Hepatocyte (in vitro differentiated cells): ENCODE results near the gene UNC5CL.

ENCODE experiments used
- CTCF ChIP-seq: fragments of 200-600 bp; sonication (generic); IDR thresholded peaks from 2 replicates; pipeline ENCODE4 v1.5.1; 2016; ENCODE audit warnings: antibody characterized with exemption, mild to moderate bottlenecking; ENCODE audit not compliant: poor library complexity
- EZH2 ChIP-seq: fragments of 200-600 bp; sonication (generic); IDR thresholded peaks from 2 replicates; pipeline ENCODE4 v1.6.1; 2016; ENCODE audit warnings: antibody characterized with exemption, mild to moderate bottlenecking, borderline replicate concordance
- EZH2phosphoT487 ChIP-seq: fragments of 200-600 bp; sonication (generic); IDR thresholded peaks from one replicate; pipeline ENCODE4 v1.6.1; 2018; ENCODE audit warnings: antibody characterized with exemption, mild to moderate bottlenecking, low read depth, moderate library complexity; ENCODE audit not compliant: unreplicated experiment, severe bottlenecking

GRCh38 chr6:41073968-41074691 lies 35.1 kb upstream of the UNC5CL start:
- TF ChIP-seq CTCF (no peak), EZH2 (no peak), EZH2phosphoT487 (no peak)
